HG03039 (cell line): ENCODE results near the gene IL22RA1.

Experiments
- ATAC-seq: cut with Tn5 transposase; IDR thresholded peaks from one replicate; pipeline ENCODE4 v1.9.1; 2021; ENCODE audit warnings: mild to moderate bottlenecking, moderate library complexity; ENCODE audit not compliant: unreplicated experiment

The IL22RA1 gene

DNA sequence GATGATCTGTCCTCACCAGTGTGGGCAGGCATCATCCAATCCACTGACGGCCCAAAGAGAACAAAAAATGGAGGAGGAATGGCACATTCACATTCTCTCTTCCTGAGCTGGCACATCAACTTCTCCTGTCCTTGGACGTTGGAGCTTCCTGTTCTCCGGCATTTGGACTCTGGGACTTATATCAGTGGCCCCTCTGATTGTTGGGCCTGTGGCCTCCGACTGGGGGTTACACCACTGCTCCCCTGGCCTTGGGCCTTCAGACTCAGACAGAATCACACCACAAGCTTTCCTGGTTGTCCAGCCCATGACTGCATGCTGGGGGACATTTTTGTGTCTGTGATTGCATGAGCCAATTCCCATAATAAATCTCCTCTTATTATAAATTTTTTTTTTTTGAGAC lies 24.1 kb upstream of the IL22RA1 start:
- ATAC-seq: no peak

DNA sequence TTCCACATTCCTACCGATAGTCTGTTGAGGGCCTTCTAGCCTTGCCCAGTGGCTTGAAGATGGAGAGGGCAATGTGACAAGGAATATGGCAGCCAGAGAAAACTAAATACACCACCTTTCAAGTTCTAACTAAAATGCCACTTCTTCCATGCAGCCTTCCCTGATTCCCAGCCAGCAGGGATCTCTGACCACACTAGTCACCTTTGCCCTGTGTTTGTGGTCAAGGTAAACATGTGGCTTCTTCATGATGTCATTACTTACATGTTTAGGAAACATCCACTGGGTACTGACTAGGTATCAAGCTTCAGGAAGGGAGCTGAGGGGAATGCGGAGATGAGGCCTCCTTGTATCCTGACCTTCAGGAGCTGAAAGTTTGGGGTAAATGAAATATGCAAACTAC lies 22.6 kb upstream of the IL22RA1 start:
- no peak for ATAC-seq

DNA sequence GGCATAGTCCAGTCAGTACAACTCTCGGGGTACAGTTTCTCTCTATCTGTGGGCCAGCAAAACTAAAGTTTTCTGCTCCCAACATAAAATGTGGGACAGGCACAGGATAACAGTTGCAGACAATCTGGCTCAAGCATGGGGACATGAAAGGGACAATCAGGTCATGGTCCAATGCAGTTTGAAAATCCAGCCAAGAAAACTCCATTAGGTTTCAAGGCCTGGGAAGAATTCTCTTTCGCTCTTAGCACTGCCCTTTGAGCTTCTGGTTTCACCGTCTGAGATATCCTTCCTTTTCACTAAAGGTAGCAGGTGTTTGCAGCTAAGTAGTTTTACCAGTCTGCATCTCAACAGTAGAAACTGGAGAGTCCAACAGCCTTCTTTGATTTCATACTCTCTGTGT lies 21.1 kb upstream of the IL22RA1 start:
- no peak for ATAC-seq

DNA sequence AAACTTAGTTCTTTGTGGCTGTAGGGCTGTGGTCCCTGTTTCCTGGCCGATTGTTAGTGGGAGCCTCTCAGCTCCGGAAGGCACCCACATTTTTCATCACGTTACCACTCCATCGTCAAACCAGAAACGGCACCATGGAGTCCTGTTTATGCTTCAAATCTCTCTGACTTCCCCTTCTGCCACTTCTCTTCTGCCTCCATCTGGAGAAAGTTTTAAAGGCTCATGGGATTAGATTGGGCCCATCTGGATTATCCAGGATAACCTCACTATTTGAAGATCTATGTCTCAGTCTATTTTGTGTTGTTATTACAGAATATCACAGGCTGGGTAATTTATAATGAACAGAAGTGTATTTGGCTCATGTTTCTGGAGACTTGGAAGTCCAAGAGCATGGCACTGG lies 19.3 kb upstream of the IL22RA1 start:
- no peak for ATAC-seq

DNA sequence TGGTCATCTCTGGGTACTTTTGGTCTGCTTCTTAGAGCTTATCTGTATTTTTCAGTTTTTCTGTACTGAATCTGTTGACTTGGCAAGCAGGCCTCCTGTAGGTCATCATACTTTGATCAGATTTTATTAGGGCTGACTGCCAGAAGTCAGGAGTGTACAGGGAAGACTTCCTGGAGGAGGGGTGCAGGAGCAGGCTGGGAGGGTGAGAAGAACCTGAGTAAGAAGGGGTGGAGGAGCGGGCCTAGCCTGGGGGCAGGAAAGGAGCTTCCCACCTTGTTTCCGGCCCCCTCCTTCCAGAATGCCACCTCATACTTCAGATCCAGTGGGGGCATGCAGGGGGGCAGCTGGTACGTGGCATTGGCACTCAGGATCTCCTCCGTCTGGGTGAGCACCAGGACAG lies 18.3 kb upstream of the IL22RA1 start:
- no peak for ATAC-seq

DNA sequence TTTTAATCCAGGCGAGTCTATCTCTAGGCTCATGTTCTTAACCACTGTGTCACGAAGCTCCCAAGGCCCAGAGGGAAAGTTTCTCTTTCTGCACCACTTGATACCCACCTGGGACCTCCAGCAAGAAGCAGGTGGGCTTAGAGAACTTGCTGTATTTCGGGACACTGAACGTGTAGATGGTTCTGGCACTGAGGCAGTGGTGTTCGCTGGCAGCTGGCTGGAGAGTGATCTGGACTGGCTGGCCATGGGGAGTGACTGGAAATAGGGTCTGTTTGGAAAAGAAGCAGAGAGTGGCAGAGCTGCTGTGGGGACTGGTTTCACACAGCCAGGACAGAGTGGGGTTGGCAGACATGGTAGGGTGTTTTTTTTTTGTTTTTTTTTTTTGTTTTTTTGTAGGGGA lies 16.4 kb upstream of the IL22RA1 start:
- no peak for ATAC-seq

DNA sequence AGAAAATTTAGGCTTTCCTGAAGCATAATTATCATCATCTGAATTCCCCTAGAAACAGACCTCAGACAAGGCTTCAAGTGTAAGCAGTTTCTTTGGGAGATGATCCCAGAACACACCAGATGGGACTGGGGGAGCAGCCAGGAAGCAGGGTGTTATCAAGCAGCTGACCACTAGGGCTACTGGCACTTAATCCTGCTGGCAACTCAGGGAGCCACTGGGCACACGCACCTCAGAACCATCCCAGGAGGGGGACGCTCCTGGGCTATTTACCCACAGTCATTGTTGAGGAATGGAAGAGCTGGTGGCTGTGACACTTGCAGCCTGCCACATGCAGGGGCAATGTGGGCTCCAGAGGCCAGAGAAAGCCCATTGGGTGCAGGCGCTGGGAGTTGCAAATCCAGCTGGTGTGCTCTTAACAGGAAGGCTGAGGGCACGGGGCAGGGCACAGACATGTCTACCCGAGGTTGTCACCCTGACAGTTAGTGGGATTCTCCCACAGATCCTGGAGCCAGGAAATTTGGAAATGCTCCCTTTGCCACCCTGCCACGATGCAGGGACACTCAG lies 15.1 kb upstream of the IL22RA1 start:
- ATAC-seq: no peak

DNA sequence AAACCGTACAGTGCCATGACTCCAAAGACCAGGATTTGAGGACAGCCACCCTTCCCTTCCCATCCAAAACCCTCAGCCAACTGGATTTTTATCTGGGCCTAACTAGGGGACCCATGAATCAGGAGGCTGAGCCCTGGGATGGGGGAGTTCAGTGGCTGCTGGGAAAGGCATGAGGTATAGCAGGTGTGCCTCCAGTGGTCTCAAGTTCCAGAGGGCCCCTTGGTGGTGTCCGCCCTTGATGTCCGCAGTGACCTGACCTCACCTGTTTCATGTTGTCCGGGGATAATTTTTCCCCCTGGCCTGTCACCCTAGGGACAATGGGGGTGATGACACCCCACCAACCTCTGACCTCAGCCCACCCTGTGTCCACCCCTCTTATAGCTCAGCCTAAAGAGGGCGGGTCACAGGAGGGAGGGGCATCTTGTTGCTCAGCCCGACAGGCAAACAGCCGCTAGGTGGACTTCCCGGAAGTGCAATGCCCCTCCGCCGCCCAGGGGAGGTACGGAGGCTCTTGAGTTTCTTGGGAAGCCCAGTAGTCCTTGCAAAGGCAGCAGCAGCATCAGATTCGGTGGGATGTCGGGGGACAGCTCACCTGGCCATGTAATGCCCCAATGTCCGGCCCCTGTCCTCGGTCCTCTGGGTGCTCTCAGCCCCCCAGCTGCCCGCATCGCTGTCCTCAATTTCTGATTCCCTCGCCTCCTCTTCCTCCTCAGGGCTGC lies 13.8 kb upstream of the IL22RA1 start:
- ATAC-seq: no peak

DNA sequence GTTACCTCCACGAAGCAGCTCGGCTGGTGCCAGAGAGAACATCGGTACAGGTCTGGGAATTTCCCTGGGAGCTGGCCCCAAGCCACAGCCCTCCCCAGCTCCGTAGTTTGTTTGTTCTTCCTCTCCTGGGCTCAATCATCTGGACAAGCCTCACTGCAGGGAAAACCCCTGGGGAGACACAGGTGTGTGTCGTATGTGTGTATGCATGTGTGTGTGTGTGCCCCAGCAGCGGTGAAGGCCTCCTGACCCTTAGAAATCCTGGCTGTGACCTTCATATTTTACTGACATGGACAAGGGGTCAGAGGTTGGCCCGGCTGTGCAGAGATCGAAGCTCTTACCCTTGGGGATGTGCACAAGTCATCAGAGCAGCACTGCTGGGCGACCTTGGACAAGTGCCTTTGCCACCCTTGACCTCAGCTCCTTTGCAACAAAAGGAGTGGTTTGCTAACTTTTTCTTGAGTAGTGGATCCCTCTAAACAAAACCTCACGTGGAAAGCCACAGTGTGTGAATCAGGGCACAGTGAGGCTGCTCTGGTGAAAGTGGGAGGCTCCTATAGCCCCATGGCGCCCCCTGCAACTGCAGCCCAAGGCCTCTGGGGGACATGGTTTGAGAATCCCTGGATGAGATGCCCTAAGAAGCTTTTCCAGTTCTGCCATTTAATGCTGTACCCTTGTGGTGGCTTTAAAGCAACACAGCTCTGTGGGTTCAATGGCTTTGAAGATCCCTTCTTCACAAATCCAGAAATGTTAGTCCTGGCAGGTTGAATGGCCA lies 12.3 kb upstream of the IL22RA1 start:
- no peak for ATAC-seq

DNA sequence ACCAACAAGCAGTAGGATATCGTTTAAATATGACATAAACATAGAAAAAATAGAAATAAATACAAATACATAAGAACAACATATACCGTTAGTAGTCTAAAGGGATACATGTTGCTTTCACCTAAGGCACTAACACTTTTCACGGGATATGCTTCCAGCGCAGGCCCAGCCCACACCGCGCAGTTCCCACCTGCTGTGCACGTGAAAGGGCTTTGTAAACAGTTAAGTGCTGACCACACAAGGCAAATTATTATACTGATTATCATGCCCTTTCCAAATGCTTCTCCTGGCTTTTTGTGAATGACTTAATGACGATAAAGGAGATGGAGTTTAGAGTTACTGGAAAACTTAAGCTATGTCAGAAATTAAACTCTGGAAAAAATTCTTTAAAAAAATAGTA lies 11.3 kb upstream of the IL22RA1 start:
- no peak for ATAC-seq

DNA sequence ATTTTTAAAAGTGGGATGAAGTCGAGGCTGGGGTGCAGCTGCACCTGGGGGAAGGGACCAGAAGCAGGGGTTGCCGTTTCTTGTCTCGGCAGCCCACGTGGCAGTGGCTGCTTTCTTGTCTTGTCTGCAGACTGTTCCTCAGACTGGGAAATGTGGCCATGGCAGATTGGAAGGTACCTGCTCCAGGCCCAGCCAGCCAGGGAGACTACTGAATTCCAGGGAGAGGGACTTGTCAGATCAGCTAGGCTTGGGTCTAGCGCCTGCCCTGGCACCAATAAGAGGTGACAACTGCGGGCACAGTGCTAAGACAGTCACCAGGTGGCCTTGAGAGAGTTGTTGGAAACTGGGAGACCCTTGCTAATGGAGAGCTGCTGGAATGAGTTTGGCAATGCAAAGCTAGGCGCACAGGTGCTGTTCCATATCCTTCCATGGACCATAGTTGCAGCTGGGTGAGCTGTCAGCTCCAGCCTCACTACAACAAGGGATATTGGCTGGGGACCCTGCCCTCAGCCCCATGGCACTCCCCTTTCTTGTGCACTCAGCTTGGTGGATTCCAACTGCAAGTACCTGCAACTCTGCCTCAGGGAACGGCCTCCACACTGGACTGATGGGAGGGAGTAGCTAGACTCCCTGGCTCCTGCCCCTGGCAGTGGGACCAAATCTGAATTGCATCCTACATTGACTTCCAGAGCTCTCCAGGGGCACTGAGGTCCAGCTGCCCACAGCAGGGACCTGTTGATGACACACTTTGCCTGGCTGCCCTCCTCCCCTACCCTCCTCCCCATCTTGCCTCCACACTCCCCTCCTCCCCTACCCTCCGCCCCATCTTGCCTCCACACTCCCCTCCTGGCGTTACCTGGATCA lies 9.9 kb upstream of the IL22RA1 start:
- ATAC-seq: no peak

DNA sequence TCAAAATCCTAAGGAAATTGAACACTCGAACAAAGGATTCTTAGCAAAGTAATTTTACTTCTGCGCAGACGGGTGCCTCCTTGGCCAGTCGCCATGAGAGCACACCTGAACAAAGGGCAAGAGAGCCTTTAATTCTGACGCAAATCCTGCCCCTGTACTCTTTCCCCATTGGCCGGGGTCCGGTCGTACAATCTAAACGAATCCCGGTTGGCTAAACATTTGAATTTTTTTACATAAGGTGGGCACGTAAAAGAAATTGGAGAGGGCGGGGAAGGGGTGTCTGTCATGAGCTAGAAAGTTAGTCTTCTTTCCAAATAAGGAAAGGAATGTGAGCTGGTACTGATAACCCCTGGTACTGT lies 8.2 kb upstream of the IL22RA1 start:
- ATAC-seq: no peak

DNA sequence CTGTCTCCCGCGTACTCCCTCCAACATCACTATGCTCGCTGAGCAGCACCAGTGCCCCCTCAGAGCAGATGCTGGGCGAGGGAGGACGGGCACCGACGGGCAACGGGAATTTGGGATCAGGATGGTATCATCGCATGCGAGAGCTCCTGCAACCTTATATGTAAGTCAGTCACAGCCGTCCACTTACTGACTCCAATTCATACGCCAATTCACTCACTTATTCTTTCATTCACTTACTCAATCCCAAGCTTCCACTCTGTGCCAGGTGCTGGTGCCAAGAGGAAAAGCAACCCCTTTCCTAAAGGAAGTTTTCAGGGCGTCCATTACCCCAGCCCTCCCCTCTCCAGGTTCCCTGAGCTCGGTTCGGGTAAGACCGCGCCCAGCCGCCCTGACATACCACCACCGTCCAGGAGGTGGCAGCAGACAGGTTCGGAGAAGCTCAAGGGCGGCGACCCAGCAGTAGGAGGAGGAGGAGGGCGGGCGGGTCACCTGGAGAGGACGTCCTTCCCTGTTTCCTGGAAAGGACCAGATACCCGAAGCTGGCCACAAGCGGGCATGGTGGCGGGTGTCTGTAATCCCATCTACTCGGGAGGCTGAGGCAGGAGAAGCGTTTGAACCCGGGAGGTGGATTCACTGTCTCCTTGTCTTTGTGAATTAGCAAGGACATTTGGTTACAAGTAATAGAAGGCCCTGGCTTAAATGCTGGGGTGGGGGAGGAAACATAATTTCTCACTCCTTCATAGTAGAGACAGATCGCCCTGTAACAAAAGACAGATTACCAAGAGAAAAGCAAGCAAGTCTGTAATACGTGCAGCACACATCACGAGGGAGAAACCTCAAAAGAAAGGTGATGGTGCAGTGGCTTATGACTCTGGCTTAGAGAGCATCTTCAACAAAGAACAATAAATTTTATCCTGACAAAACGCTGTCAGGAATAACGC lies 7.6 kb upstream of the IL22RA1 start:
- ATAC-seq: peak; percentile 62

DNA sequence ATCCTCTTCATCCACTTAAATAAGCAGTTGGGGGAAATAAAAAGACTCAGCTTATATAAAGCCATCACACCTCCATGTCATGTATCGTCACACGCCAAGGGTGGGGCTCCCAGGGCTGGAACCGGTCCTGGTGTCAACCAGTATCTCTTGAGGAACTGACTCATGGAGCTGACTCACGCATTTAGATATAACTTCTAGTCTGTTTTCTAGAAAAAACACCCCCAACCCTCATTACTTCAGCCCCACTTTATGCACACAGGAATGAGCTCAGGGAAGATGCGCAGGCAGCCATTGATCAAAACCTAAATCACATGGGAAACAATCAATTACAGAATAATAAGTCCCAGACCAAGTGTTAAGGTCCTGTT lies 6.9 kb upstream of the IL22RA1 start:
- ATAC-seq: no peak

DNA sequence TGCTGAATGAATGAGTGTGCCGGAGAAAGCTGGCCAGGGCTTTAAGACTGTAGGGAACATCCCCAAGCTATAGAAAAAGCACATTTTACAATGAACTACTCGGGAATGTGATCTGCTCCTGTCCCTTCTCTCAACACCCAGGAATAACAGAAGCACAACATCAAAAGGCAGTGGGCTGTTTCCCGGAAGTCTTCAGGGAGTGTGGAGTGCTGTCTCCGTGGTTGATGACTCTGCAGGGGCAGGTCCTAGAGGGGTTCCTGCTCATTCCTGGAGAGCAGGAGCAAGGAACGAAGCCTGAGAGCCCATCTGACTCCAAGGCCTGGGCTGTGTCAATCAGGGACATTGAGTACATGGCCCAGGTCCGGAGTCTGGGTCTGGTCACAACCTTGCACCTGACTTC lies 4.9 kb upstream of the IL22RA1 start:
- no peak for ATAC-seq

DNA sequence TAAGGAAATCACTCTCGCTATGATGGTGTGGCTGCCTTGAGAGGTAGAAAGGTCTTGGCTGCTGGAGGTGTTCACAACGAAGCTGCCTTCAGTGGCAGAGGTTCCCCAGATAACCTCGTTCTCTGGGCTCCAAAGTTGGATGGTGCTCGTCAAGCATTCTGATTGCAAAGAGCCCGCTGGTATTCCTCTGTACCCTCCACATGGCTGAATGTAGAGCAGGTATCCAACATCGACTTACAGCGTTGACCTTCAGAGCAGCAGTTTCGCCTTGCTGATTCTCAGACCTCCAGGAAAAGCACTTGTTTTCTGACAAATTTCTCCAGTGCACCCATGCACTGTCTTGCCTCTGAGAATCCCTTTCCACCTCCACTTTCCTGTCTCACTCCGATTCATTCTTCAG lies 4.3 kb upstream of the IL22RA1 start:
- ATAC-seq: no peak

DNA sequence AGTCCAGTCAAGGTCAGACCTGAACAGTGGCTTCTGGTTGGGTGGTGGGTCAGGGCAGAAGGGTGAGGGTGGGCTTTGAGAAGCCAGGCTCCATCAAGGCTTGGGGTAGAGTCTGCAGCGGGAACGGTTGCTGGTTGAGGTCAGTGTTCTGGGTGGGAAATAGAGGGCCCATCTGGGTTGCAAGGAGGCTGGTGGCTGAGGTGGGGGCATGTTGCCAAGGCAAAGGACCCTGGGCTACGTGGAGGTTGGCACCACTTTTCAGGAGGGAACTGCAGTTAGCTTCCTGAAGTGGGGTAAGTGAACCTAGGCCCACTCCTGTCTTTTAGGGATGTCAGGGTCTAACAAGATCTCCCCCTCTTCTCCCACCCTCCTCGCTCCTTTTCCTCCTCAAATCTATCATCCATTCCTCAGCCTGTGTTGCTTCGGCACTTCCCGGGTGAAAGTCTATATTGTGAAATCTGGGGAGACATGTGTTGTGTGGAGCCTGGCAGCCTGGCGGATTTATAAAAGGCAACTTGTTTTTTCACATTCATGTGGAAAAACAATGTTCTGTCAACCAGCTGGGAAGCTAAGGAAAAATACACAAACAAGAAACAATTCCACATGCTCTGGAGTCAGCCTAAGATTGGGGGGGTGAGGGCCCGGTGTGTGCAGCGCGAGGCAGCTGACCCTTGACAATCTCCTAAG lies 1.5 kb downstream of the IL22RA1 start:
- no peak for ATAC-seq

DNA sequence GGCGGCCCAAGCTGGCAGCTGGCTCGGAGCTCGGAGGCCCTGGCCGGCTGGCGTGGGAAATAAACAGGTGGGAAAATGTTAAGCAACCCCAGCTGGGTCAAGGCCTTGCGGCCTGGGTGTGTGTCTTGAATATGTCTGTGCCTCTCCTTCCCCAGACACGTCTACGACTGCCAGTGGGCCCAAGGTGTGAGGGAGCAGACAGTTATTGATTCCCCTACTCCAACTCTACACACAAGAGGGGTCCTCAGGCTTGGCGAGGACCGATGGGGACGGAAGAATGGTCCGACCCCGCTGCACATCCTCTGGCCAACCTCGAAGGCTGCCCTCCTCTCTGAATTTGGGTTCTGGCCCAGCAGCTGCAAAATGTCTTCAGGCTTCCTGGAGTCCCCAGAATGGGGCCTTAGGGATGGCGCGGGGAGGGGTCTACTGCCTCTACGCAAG lies 2.2 kb downstream of the IL22RA1 start:
- no peak for ATAC-seq

DNA sequence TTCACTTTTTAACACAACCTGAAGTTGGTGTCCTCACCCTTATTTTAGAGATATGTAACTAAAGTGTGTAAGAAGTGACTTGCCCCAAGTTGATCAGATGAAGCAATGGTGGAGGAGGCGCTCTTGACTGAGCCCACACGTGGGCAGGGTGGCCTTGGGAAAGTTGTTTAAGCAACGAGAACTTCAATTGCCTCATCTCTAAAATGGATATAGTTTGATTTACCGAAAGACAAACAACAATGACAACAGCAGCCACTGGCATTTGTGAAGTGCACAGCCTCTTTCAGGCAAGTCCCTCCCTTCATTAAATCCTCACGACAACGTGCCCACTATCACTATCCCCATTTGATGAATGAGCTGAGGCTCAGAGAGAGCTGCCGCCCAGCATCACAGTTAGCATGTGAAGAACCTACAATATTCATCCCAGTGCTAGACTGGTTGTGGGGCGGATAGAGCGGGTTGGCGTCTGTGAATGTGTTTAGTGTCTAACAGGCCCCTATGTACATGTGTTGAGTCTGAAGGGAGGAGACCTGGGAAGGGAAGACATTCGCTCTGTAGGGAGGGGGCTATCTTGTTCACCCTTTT lies 3.0 kb downstream of the IL22RA1 start:
- ATAC-seq: no peak

DNA sequence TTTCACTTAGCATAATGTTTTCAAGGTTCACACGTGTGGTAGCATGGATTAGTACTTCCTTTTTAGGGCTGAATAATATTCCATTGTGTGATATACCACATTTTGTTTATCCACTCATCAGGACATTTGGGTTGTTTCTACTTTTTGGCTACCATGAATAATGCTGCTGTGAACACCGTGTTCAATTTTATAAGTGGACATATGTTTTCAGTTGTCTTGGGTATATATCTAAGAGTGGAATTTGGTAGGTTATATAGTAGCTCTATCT lies 3.8 kb downstream of the IL22RA1 start:
- no peak for ATAC-seq
